ENCODE results near the gene INSC.

The INSC gene

GRCh38 chr11:15196704-15197103, 82.0 kb downstream of the INSC start:
- DNase-seq (ENCODE audit: low read depth) = no peak
- TF ChIP-seq CTCF (IDR thresholded peaks at IDR 0.05; ENCODE audit: low read length, missing control alignments) = no peak
- H3K4me3 ChIP-seq (replicated peaks; ENCODE audit: low read depth, low read length) = no peak overlapping the region

- DNase-seq (ENCODE audit: low read depth) = no peak
- H3K4me3 ChIP-seq (replicated peaks; ENCODE audit: low read depth, low read length) = no peak overlapping the region
- TF ChIP-seq CTCF (IDR thresholded peaks at IDR 0.05; ENCODE audit: low read length, missing control alignments) = no peak
Observed at GRCh38 chr11:15197696-15198095, 83.0 kb downstream of the INSC start.

- TF ChIP-seq CTCF (IDR thresholded peaks at IDR 0.05; ENCODE audit: low read length, missing control alignments) = no peak
Observed at GRCh38 chr11:15198284-15198683, 83.6 kb downstream of the INSC start.

GRCh38 chr11:15199693-15200092, 85.0 kb downstream of the INSC start:
- TF ChIP-seq CTCF (IDR thresholded peaks at IDR 0.05; ENCODE audit: low read length, missing control alignments) = no peak
- H3K4me3 ChIP-seq (replicated peaks; ENCODE audit: low read depth, low read length) = no peak overlapping the region
- DNase-seq (ENCODE audit: low read depth) = no peak

More at GRCh38 chr11:15198284-15198683, 83.6 kb downstream of the INSC start:
- no peak overlapping the region for H3K4me3 ChIP-seq (replicated peaks; ENCODE audit: low read depth, low read length)
- DNase-seq (ENCODE audit: low read depth) = no peak

GRCh38 chr11:15200696-15201095, 86.0 kb downstream of the INSC start:
- TF ChIP-seq CTCF (IDR thresholded peaks at IDR 0.05; ENCODE audit: low read length, missing control alignments) = no peak
- no peak overlapping the region for H3K4me3 ChIP-seq (replicated peaks; ENCODE audit: low read depth, low read length)
- no peak for DNase-seq (ENCODE audit: low read depth)

- DNase-seq (ENCODE audit: low read depth) = no peak
- no peak overlapping the region for H3K4me3 ChIP-seq (replicated peaks; ENCODE audit: low read depth, low read length)
Observed at GRCh38 chr11:15201586-15201985, 86.9 kb downstream of the INSC start.

More at GRCh38 chr11:15201586-15201985, 86.9 kb downstream of the INSC start:
- no peak for TF ChIP-seq CTCF (IDR thresholded peaks at IDR 0.05; ENCODE audit: low read length, missing control alignments)
